Testis (tissue), 3 donors: ENCODE data around the gene STRN. TPM values are rescaled to one million over a fixed set of nuclear protein-coding genes. Genes with fewer than 3 reads are reported as not detected.
"Not testable (repeated sequence)": the region's sequence is repeated elsewhere in the genome, so short reads cannot be mapped to it uniquely, and the experiment has no call there.

Experiments
- DNase-seq: peaks from one replicate; pipeline ENCODE4 v3.0.0-alpha.2; 2019
- H3K27ac ChIP-seq, 2 donors: fragments of 200-600 bp; sonication (generic); one replicate each; pipeline ENCODE4 v1.5.1; 2019
- H3K27me3 ChIP-seq: fragments of 200-600 bp; sonication (generic); one replicate; pipeline ENCODE4 v1.5.1; 2019
- H3K36me3 ChIP-seq: fragments of 200-600 bp; sonication (generic); one replicate; pipeline ENCODE4 v1.5.1; 2017; ENCODE audit warnings: low read depth; ENCODE audit errors: missing control alignments
- H3K4me1 ChIP-seq: fragments of 200-600 bp; sonication (generic); one replicate; pipeline ENCODE4 v1.5.1; 2019
- H3K4me3 ChIP-seq, 2 donors: fragments of 200-600 bp; sonication (generic); one replicate each; pipeline ENCODE4 v1.5.1; 2017 to 2019
- H3K9me3 ChIP-seq: fragments of 200-600 bp; sonication (generic); one replicate; pipeline ENCODE4 v1.5.1; 2017
- CTCF ChIP-seq, 3 experiments: fragments of 450-650 bp in 2 of 3; fragments of 200-600 bp in 1 of 3; sonication (generic) in 1 of 3; IDR thresholded peaks; one replicate each; pipeline ENCODE4 v1.5.1; 2016 to 2019; ENCODE audit warnings: antibody characterized with exemption in 3 of 3, mild to moderate bottlenecking in 2 of 3, moderate library complexity in 1 of 3
- POLR2A ChIP-seq: fragments of 450-650 bp; IDR thresholded peaks from one replicate; pipeline ENCODE4 v1.6.1; 2017; ENCODE audit warnings: antibody characterized with exemption, mild to moderate bottlenecking, moderate library complexity
- WGBS, 2 donors: methylation state at CpG; one replicate each; pipeline ENCODE4 v1.1.5; 2018; 5-methylcytosine and 5-hydroxymethylcytosine counted together
- intact Hi-C: fragments of 100-400 bp; cut with DNase I; formaldehyde crosslinking; loops from one replicate; pipeline ENCODE4 v1.15.1; 2023; ENCODE audit warnings: low total_unique reads
- polyA plus RNA-seq: library from polyadenylated mRNA; stranded (reverse); fragments of 350-450 nt; fragmentation: Illumina TruSeq; extraction: RNeasy Lipid Tissue Mini Kit (QIAGEN cat#74804); gene quantifications from one replicate; pipeline ENCODE4 v1.2.3, GENCODE V29; 2014; ENCODE audit warnings: low read depth, low replicate concordance; ENCODE audit not compliant: insufficient read depth
- total RNA-seq, 2 donors: library from RNA; depleted of rRNA; stranded (reverse); fragments of >200 nt; gene quantifications; one replicate each; pipeline ENCODE4 v1.2.3, GENCODE V29; 2016

Gene STRN
- total and polyA plus RNA-seq, 3 donors from 2014 or later = 13.9 to 37.1 (median 34.8) TPM

GRCh38 chr2:36954977-36955607 is 11.2 kb downstream of the STRN start:
- Histone ChIP-seq H3K4me3 (no peak overlapping the region), H3K27me3 (no peaks in the 10 kb centered on the region), H3K9me3 (no peaks in the 10 kb centered on the region), H3K36me3 (no peaks in the 10 kb centered on the region), H3K4me1 (peaks cover 7% of the 10 kb centered on the region), H3K27ac (no peak overlapping the region)
- WGBS, 2 donors = 74 to 80% methylated on average over 6 of the region's 6 CpGs
- intact Hi-C loops = no loop called here
- TF ChIP-seq CTCF (IDR thresholded peaks at IDR 0.05) (no peak), POLR2A (no peak)
- DNase-seq = no peak

GRCh38 chr2:36952748-36953197 is 13.6 kb downstream of the STRN start:
- intact Hi-C loops = no loop called here
- no peak overlapping the region for H3K27ac ChIP-seq
- no peak for DNase-seq
- peaks cover 7% of the 10 kb centered on the region for H3K4me1 ChIP-seq
- H3K36me3 ChIP-seq = no peaks in the 10 kb centered on the region
- no peaks in the 10 kb centered on the region for H3K27me3 ChIP-seq
- H3K4me3 ChIP-seq = no peak overlapping the region
- no peaks in the 10 kb centered on the region for H3K9me3 ChIP-seq
- no peak for TF ChIP-seq CTCF (IDR thresholded peaks at IDR 0.05)
- TF ChIP-seq POLR2A = no peak
- WGBS, 2 donors = 84 to 88% methylated on average over 3 of the region's 3 CpGs

- peaks cover 7% of the 10 kb centered on the region for H3K4me1 ChIP-seq
- DNase-seq = no peak
- no peaks in the 10 kb centered on the region for H3K27me3 ChIP-seq
- H3K36me3 ChIP-seq = no peaks in the 10 kb centered on the region
- WGBS, 2 donors = 90 to 91% methylated on average over 7 of the region's 7 CpGs
- TF ChIP-seq CTCF (IDR thresholded peaks at IDR 0.05) (no peak), POLR2A (no peak)
- no peak overlapping the region for H3K27ac ChIP-seq
- H3K9me3 ChIP-seq = no peaks in the 10 kb centered on the region
- intact Hi-C loops = no loop called here
- H3K4me3 ChIP-seq = no peak overlapping the region
Measured at GRCh38 chr2:36951574-36951973, 14.8 kb downstream of the STRN start.

GRCh38 chr2:36951027-36951518 is 15.3 kb downstream of the STRN start:
- H3K4me3 ChIP-seq = no peak overlapping the region
- no peaks in the 10 kb centered on the region for H3K9me3 ChIP-seq
- intact Hi-C loops = no loop called here
- no peaks in the 10 kb centered on the region for H3K27me3 ChIP-seq
- H3K36me3 ChIP-seq = no peaks in the 10 kb centered on the region
- DNase-seq = no peak
- WGBS, 2 donors = 66 to 80% methylated on average over 2 of the region's 2 CpGs
- H3K4me1 ChIP-seq = peaks cover 7% of the 10 kb centered on the region
- TF ChIP-seq CTCF (IDR thresholded peaks at IDR 0.05) (no peak), POLR2A (no peak)
- no peak overlapping the region for H3K27ac ChIP-seq

GRCh38 chr2:36949845-36950244 is 16.5 kb downstream of the STRN start:
- 58 to 74% methylated on average over 1 of the region's 1 CpG for WGBS, 2 donors
- H3K27ac ChIP-seq = no peak overlapping the region
- no peak for DNase-seq
- no peaks in the 10 kb centered on the region for H3K9me3 ChIP-seq
- H3K27me3 ChIP-seq = no peaks in the 10 kb centered on the region
- intact Hi-C loops = no loop called here
- no peaks in the 10 kb centered on the region for H3K36me3 ChIP-seq
- peaks cover 7% of the 10 kb centered on the region for H3K4me1 ChIP-seq
- no peak overlapping the region for H3K4me3 ChIP-seq
- TF ChIP-seq POLR2A = no peak
- no peak for TF ChIP-seq CTCF (IDR thresholded peaks at IDR 0.05)

- H3K27ac ChIP-seq, H3K4me1 ChIP-seq, H3K36me3 ChIP-seq, H3K4me3 ChIP-seq, DNase-seq, H3K27me3 ChIP-seq, intact Hi-C loops, H3K9me3 ChIP-seq: not testable (repeated sequence)
- WGBS, 2 donors = 93 to 94% methylated on average over 10 of the region's 10 CpGs
Measured at GRCh38 chr2:36945240-36945639, 21.1 kb downstream of the STRN start.
